ENCODE data around the gene HAO1. TPM values are rescaled to one million over a fixed set of nuclear protein-coding genes. Genes with fewer than 3 reads are reported as not detected.
"Not testable (repeated sequence)": the region's sequence is repeated elsewhere in the genome, so short reads cannot be mapped to it uniquely, and the experiment has no call there.

HAO1 gene
- total and polyA plus RNA-seq, 12 donors: 0.07 TPM; not detected in 11

- Histone ChIP-seq H3K27me3 (no peaks in the 10 kb centered on the region), H3K4me3 (no peak overlapping the region), H3K36me3 (replicated peaks in 1 of 2) (no peaks in the 10 kb centered on the region), H3K4me1 (replicated peaks in 1 of 2) (no peaks in the 10 kb centered on the region), H3K27ac (no peak overlapping the region), H3K9me3 (replicated peaks in 1 of 3) (no peaks in the 10 kb centered on the region)
- peak in 1 of 7 donors; percentile 7 for DNase-seq
- TF ChIP-seq CTCF (IDR thresholded peaks at IDR 0.05) (no peak), POLR2A (IDR thresholded peaks at IDR 0.05) (no peak)
- intact Hi-C loops (cut with DNase I): no loop called here
- WGBS, 4 donors: 23 to 40% (median 34%) methylated on average over 2 of the region's 2 CpGs
Measured at GRCh38 chr20:7841971-7842310, 98.3 kb downstream of the HAO1 start.

DNA sequence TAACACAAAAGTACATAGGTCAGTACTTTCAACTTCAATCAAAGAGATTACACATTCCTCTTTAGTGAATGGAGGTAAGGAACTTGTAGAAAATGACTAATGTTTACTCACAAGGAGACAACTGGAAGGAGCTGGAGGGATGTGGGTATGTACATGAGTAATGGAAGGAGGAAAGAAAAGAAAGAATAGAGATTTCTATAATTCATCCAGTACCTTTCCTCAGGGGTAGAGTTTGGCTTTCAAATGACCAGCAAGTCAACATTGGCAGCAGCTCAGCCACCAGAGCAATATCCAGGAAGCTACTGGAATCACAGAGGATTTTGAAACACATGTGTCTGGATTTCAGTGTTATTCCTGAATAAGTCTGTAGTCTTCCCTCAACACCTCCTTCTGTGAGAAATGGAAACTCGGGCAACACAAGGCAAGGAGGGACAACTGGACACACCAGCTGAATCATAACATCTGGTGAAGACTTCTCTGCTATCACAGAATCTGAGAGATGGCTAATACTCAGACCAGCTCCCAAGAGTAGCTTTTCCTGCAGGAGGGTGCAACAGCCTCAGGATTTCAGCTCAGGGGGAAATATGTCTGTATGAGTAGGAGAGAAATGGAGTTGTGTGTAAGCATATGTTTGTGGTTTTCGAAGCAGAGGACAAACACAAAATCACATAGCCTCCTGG lies 98.8 kb downstream of the HAO1 start:
- Histone ChIP-seq H3K4me1 (replicated peaks in 1 of 2) (no peaks in the 10 kb centered on the region), H3K9me3 (replicated peaks in 1 of 3) (no peaks in the 10 kb centered on the region), H3K27me3 (no peaks in the 10 kb centered on the region), H3K4me3 (no peak overlapping the region), H3K27ac (no peak overlapping the region), H3K36me3 (replicated peaks in 1 of 2) (no peaks in the 10 kb centered on the region)
- intact Hi-C loops (cut with DNase I): no loop called here
- 79 to 87% (median 84%) methylated on average over 2 of the region's 2 CpGs for WGBS, 4 donors
- TF ChIP-seq CTCF (IDR thresholded peaks at IDR 0.05) (no peak), POLR2A (IDR thresholded peaks at IDR 0.05) (no peak)
- no peak for DNase-seq

DNA sequence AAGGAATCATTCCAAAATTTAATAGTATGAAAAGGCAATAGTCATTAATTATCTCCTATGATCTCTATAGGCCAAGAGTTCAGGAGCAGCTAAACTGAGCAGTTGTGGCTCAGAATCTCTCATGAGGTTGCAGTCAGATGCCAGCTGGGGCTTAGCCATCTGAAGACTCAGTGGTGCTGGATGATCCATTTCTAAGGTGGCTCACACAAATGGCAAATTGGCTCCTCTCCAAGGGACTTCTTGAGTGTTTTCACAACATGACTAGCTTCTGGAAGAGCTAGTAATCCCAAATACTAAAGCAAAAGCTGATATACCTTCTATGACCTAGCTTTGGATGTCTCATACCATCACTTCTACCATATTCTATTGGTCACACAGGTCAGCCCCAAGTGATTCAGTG lies 104.2 kb downstream of the HAO1 start:
- DNase-seq: no peak
- intact Hi-C loops (cut with DNase I): no loop called here
- TF ChIP-seq POLR2A (IDR thresholded peaks at IDR 0.05) (no peak), CTCF (IDR thresholded peaks at IDR 0.05) (no peak)
- Histone ChIP-seq H3K36me3 (replicated peaks in 1 of 2) (no peaks in the 10 kb centered on the region), H3K27ac (no peak overlapping the region), H3K4me1 (replicated peaks in 1 of 2) (no peaks in the 10 kb centered on the region), H3K9me3 (replicated peaks in 1 of 3) (no peaks in the 10 kb centered on the region), H3K4me3 (no peak overlapping the region), H3K27me3 (no peaks in the 10 kb centered on the region)

DNA sequence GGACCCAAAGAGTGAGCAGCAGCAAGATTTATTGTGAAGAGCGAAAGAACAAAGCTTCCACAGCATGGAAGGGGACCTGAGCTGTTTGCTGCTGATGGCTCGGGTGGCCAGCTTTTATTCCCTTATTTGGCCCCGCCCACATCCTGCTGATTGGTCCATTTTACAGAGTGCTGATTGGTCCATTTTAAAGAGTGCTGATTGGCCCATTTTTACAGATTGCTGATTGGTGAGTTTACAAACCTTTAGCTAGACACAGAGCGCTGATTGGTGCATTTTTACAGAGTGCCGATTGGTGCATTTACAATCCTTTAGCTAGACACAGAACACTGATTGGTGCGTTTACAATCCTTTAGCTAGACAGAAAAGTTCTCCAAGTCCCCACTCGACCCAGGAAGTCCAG lies 105.8 kb downstream of the HAO1 start:
- H3K4me3 ChIP-seq; intact Hi-C loops (cut with DNase I); H3K27me3 ChIP-seq; H3K36me3 ChIP-seq (replicated peaks in 1 of 2); DNase-seq; H3K9me3 ChIP-seq (replicated peaks in 1 of 3); H3K27ac ChIP-seq; H3K4me1 ChIP-seq (replicated peaks in 1 of 2): not testable (repeated sequence)
- 73 to 84% (median 79%) methylated on average over 7 of the region's 7 CpGs for WGBS, 4 donors

Small RNA genes lying within 50 kb of the gene (small RNA-seq; reads per million reads assigned to genes)
- gene AL021879.1: 0 reads per million in 2 donors

Other genes with a start within 250 kb of the HAO1 start
- 10 to 100 TPM; 30.7 to 89.8 (median 47.8) TPM for gene TMX4, start 79.3 kb upstream of the HAO1 start, total RNA-seq
- 10 to 100 TPM; 10.1 to 58.2 (median 22.3) TPM for gene TMX4, start 79.3 kb upstream of the HAO1 start, polyA plus RNA-seq
- gene PLCB1, start 191.8 kb upstream of the HAO1 start, total RNA-seq: 10 to 100 TPM; 17.6 to 56.6 (median 33.0) TPM
- 10 to 100 TPM in 2 of 3 donors, 1 to 10 TPM in 1; 7.7 to 14.2 (median 12.4) TPM for gene PLCB1, start 191.8 kb upstream of the HAO1 start, polyA plus RNA-seq

All from adrenal gland (tissue), 12 donors.